Fibroblast of lung (primary cell): ENCODE results near the gene SSBP3. TPM values are rescaled to one million over a fixed set of nuclear protein-coding genes. Genes with fewer than 3 reads are reported as not detected.

Source experiments
- DNase-seq, 2 donors: peaks; one replicate each; pipeline versions ENCODE4 v3.0.0 to v3.0.0-alpha.2; 2010; ENCODE audit warnings: low read depth in 2 of 2
- H2AFZ ChIP-seq: 2 replicates; pipeline ENCODE4 v1.5.1; 2012; ENCODE audit warnings: low read length, control low read depth, inconsistent platforms
- H3K27ac ChIP-seq: 2 replicates; pipeline ENCODE4 v1.5.1; 2011; ENCODE audit warnings: low read length, control low read depth; ENCODE audit not compliant: insufficient read depth
- H3K27me3 ChIP-seq: 2 replicates; pipeline ENCODE4 v1.5.1; 2011; ENCODE audit warnings: mild to moderate bottlenecking, low read length; ENCODE audit not compliant: control insufficient read depth, insufficient read depth
- H3K36me3 ChIP-seq: 2 replicates; pipeline ENCODE4 v1.5.1; 2011; ENCODE audit warnings: low read length; ENCODE audit not compliant: control insufficient read depth, insufficient read depth
- H3K4me1 ChIP-seq: 2 replicates; pipeline ENCODE4 v1.5.1; 2011; ENCODE audit warnings: low read length; ENCODE audit not compliant: control insufficient read depth, insufficient read depth; ENCODE audit errors: extremely low read depth
- H3K4me2 ChIP-seq: 2 replicates; pipeline ENCODE4 v1.5.1; 2011; ENCODE audit warnings: low read length, control low read depth; ENCODE audit not compliant: insufficient read depth; ENCODE audit errors: extremely low read depth
- H3K4me3 ChIP-seq, 4 experiments: fragments of 200-600 bp in 1 of 4; sonication (generic) in 1 of 4; replicated peaks in 1 of 4; 2 replicates each; pipeline ENCODE4 v1.5.1; 2011 to 2016; ENCODE audit warnings: low read length in 4 of 4, low read depth in 3 of 4, mild to moderate bottlenecking in 3 of 4, control low read depth in 2 of 4, inconsistent platforms in 1 of 4, mixed read lengths in 1 of 4; ENCODE audit not compliant: insufficient read depth in 1 of 4; ENCODE audit errors: control extremely low read depth in 1 of 4
- H3K79me2 ChIP-seq: 2 replicates; pipeline ENCODE4 v1.5.1; 2012; ENCODE audit warnings: mild to moderate bottlenecking, low read length, inconsistent platforms; ENCODE audit not compliant: control insufficient read depth, insufficient read depth
- H3K9ac ChIP-seq: 2 replicates; pipeline ENCODE4 v1.5.1; 2011; ENCODE audit warnings: mild to moderate bottlenecking, low read length, control low read depth; ENCODE audit not compliant: insufficient read depth
- H3K9me3 ChIP-seq: 2 replicates; pipeline ENCODE4 v1.5.1; 2012; ENCODE audit warnings: low read depth, low read length; ENCODE audit not compliant: control insufficient read depth, insufficient read depth
- H4K20me1 ChIP-seq: 2 replicates; pipeline ENCODE4 v1.5.1; 2011; ENCODE audit warnings: low read length; ENCODE audit not compliant: control insufficient read depth, insufficient read depth; ENCODE audit errors: extremely low read depth
- CTCF ChIP-seq, 2 donors: IDR thresholded peaks in 1 of 2; conservative IDR thresholded peaks in 1 of 2; 1 replicate in 1 of 2; 2 replicates in 1 of 2; pipeline ENCODE4 v1.5.1; 2011 to 2012; ENCODE audit warnings: low read length in 2 of 2, control low read depth in 1 of 2, inconsistent platforms in 1 of 2, low read depth in 1 of 2, mild to moderate bottlenecking in 1 of 2
- EZH2 ChIP-seq: IDR thresholded peaks from 2 replicates; pipeline ENCODE4 v1.5.1; 2012; ENCODE audit warnings: low read length, control low read depth, mild to moderate bottlenecking; ENCODE audit errors: missing control alignments
- polyA plus RNA-seq, 2 donors: library from polyadenylated mRNA; depleted of rRNA in 1 of 2; stranded (reverse) in 1 of 2; unstranded in 1 of 2; fragments of >200 nt; gene quantifications; 2 replicates each; pipeline ENCODE4 v1.2.1, GENCODE V29; 2011 to 2012; ENCODE audit warnings: missing spikeins in 1 of 2
- total RNA-seq: library from RNA; depleted of rRNA; stranded (reverse); fragments of >200 nt; gene quantifications from 2 replicates; pipeline ENCODE4 v1.2.1, GENCODE V29; 2014

SSBP3 gene
- total and polyA plus RNA-seq, 2 donors (not counting 1 experiment from before 2014, with no cell fraction given), result 9.4 to 26.4 TPM

GRCh38 chr1:54273795-54274163 lies 132.4 kb downstream of the SSBP3 start:
- peak overlapping the region; percentile 63 for H3K9ac ChIP-seq
- peak overlapping the region in 1 of 4 experiments; percentile 22 for H3K4me3 ChIP-seq
- TF ChIP-seq EZH2 (no peak), CTCF (conservative IDR thresholded peaks at IDR 0.05 in 1 of 2, IDR thresholded peaks at IDR 0.05 in 1 of 2; ENCODE audit: low read depth in 1 of 2, low read length in 2 of 2) (no peak)
- H3K4me1 ChIP-seq, result peaks cover 45% of the 10 kb centered on the region
- no peaks in the 10 kb centered on the region for H4K20me1 ChIP-seq
- H3K9me3 ChIP-seq, result no peaks in the 10 kb centered on the region
- H3K79me2 ChIP-seq, result no peaks in the 10 kb centered on the region
- no peak overlapping the region for H2AFZ ChIP-seq
- no peaks in the 10 kb centered on the region for H3K36me3 ChIP-seq
- no peak for DNase-seq
- peak overlapping the region; percentile 79 for H3K4me2 ChIP-seq
- H3K27ac ChIP-seq, result peak overlapping the region; percentile 97
- H3K27me3 ChIP-seq, result no peaks in the 10 kb centered on the region

DNA sequence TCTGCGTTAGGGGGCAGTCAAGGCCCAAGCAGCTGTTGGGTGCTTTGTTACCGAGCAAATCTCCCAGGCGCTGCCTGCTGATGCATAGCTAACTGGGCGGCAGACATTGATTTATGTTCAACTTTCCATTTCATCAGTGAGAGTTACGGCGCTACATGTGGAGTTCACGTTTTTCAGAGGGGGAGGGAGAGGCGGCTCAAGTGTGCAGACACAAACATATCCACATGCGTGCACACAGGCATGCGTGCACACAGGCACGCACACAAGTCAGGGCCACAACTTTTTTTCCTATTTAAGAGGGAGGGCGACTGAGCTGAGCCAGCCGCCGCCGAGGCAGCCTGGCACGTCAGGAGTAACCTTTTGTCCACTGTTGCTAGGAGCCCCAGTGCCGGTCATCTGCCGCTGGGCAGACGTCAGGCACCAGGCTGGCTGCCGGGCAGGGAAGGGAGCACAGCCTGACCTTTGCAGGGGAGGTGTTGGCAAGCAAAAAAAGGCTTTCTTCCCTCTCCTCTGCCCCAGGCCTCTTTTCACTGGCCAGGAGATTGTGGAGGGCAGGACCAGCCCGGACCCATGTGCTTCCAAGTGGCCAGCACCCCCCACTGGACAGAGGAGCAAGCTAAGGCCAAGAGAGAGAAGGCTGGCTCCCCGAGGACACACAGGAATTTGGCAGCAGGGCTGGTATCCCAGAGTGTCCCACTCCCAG lies 133.0 kb downstream of the SSBP3 start:
- Histone ChIP-seq H3K9ac (peak overlapping the region; percentile 63), H3K27ac (peak overlapping the region; percentile 97), H3K27me3 (no peaks in the 10 kb centered on the region), H2AFZ (no peak overlapping the region), H3K4me1 (peaks cover 45% of the 10 kb centered on the region), H4K20me1 (no peaks in the 10 kb centered on the region), H3K9me3 (no peaks in the 10 kb centered on the region), H3K36me3 (no peaks in the 10 kb centered on the region), H3K4me2 (peak overlapping the region; percentile 79), H3K4me3 (peak overlapping the region in 1 of 4 experiments; percentile 22), H3K79me2 (no peaks in the 10 kb centered on the region)
- peak; percentile 19 to 89 for TF ChIP-seq CTCF (conservative IDR thresholded peaks at IDR 0.05 in 1 of 2, IDR thresholded peaks at IDR 0.05 in 1 of 2; ENCODE audit: low read depth in 1 of 2, low read length in 2 of 2)
- TF ChIP-seq EZH2, result no peak
- DNase-seq, result peak; percentile 92 to 96

DNA sequence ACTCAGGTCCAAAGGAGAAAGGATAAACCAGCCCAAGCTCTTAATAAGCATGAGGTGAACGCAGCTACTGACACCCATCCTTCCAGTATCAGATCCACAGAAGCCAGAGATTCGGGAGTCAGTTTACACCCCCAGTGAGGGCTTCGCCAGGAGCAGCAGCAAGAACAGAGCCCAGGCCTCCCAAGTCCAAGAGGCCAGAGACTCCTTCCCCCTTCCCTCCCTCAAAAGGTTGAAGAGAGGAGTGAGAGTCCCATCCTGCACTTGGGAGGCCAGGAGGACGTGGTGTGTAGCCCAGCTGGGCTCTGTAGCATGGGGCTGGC lies 133.5 kb downstream of the SSBP3 start:
- H3K27ac ChIP-seq, result peak overlapping the region; percentile 97
- peak overlapping the region; percentile 5 for H3K4me2 ChIP-seq
- H3K36me3 ChIP-seq, result no peaks in the 10 kb centered on the region
- no peak overlapping the region for H3K9ac ChIP-seq
- H3K4me1 ChIP-seq, result peaks cover 45% of the 10 kb centered on the region
- TF ChIP-seq CTCF (conservative IDR thresholded peaks at IDR 0.05 in 1 of 2, IDR thresholded peaks at IDR 0.05 in 1 of 2; ENCODE audit: low read depth in 1 of 2, low read length in 2 of 2) (peak in 1 of 2 donors; percentile 80), EZH2 (no peak)
- H3K27me3 ChIP-seq, result no peaks in the 10 kb centered on the region
- no peak overlapping the region for H3K4me3 ChIP-seq
- H3K79me2 ChIP-seq, result no peaks in the 10 kb centered on the region
- H3K9me3 ChIP-seq, result no peaks in the 10 kb centered on the region
- no peak overlapping the region for H2AFZ ChIP-seq
- peak in 1 of 2 donors; percentile 17 for DNase-seq
- no peaks in the 10 kb centered on the region for H4K20me1 ChIP-seq
